Neuronal stem cell (in vitro differentiated cells): ENCODE results near the gene RECQL.
"Not testable (repeated sequence)": the region's sequence is repeated elsewhere in the genome, so short reads cannot be mapped to it uniquely, and the experiment has no call there.

Source experiments
- DNase-seq: peaks from one replicate; pipeline ENCODE4 v3.0.0-alpha.2; 2013; ENCODE audit warnings: low spot score
- H2AFZ ChIP-seq: one replicate; pipeline ENCODE4 v1.6.1; 2013; ENCODE audit warnings: mild to moderate bottlenecking, low read length, inconsistent platforms
- H2AK5ac ChIP-seq: 2 replicates; pipeline ENCODE4 v1.6.1; 2013; ENCODE audit warnings: low read depth, mild to moderate bottlenecking, inconsistent platforms, low read length, moderate library complexity, mixed read lengths
- H2BK120ac ChIP-seq: 2 replicates; pipeline ENCODE4 v1.6.1; 2013; ENCODE audit warnings: low read depth, mild to moderate bottlenecking, inconsistent platforms, low read length, moderate library complexity, mixed read lengths
- H2BK12ac ChIP-seq: one replicate; pipeline ENCODE4 v1.6.1; 2013; ENCODE audit warnings: low read length, inconsistent platforms
- H2BK15ac ChIP-seq: 2 replicates; pipeline ENCODE4 v1.6.1; 2013; ENCODE audit warnings: mild to moderate bottlenecking, low read length, inconsistent platforms, mixed read lengths
- H2BK5ac ChIP-seq: one replicate; pipeline ENCODE4 v1.6.1; 2013; ENCODE audit warnings: inconsistent platforms, mild to moderate bottlenecking, low read length, moderate library complexity
- H3K14ac ChIP-seq: one replicate; pipeline ENCODE4 v1.6.1; 2013; ENCODE audit warnings: low read length, inconsistent platforms
- H3K18ac ChIP-seq: 2 replicates; pipeline ENCODE4 v1.6.1; 2013; ENCODE audit warnings: low read length, inconsistent platforms
- H3K23ac ChIP-seq: 2 replicates; pipeline ENCODE4 v1.6.1; 2013; ENCODE audit warnings: low read depth, mild to moderate bottlenecking, mixed read lengths, low read length, inconsistent platforms; ENCODE audit not compliant: poor library complexity
- H3K27ac ChIP-seq: replicated peaks from 3 replicates; pipeline ENCODE4 v1.5.1; 2013; ENCODE audit warnings: low read length, inconsistent platforms
- H3K27me3 ChIP-seq, 3 experiments: 2 replicates each; pipeline ENCODE4 v1.6.1; 2013; ENCODE audit warnings: low read length in 3 of 3, mild to moderate bottlenecking in 2 of 3, inconsistent platforms in 1 of 3, low read depth in 1 of 3, mixed read lengths in 1 of 3, moderate library complexity in 1 of 3; ENCODE audit not compliant: control insufficient read depth in 3 of 3, insufficient read depth in 3 of 3
- H3K36me3 ChIP-seq, 2 donors: replicated peaks in 1 of 2; 2 replicates each; pipeline ENCODE4 v1.6.1; 2013; ENCODE audit warnings: low read length in 2 of 2; ENCODE audit not compliant: control insufficient read depth in 2 of 2, insufficient read depth in 2 of 2
- H3K4ac ChIP-seq: 2 replicates; pipeline ENCODE4 v1.6.1; 2013; ENCODE audit warnings: inconsistent platforms, mild to moderate bottlenecking, low read length, moderate library complexity
- H3K4me1 ChIP-seq, 2 donors: 1 replicate in 1 of 2; 2 replicates in 1 of 2; pipeline ENCODE4 v1.6.1; 2013; ENCODE audit warnings: low read length in 2 of 2, low read depth in 1 of 2; ENCODE audit not compliant: control insufficient read depth in 2 of 2, insufficient read depth in 1 of 2
- H3K4me2 ChIP-seq: one replicate; pipeline ENCODE4 v1.6.1; 2013; ENCODE audit warnings: mild to moderate bottlenecking, low read length, inconsistent platforms; ENCODE audit not compliant: insufficient read depth, poor library complexity, severe bottlenecking
- H3K4me3 ChIP-seq, 2 donors: 2 replicates each; pipeline ENCODE4 v1.5.1; 2013; ENCODE audit warnings: low read length in 2 of 2, mild to moderate bottlenecking in 2 of 2, inconsistent platforms in 1 of 2, moderate library complexity in 1 of 2
- H3K79me1 ChIP-seq: one replicate; pipeline ENCODE4 v1.6.1; 2013; ENCODE audit warnings: low read depth, mild to moderate bottlenecking, inconsistent platforms, low read length, moderate library complexity
- H3K9ac ChIP-seq: one replicate; pipeline ENCODE4 v1.6.1; 2013; ENCODE audit warnings: mild to moderate bottlenecking, low read depth, low read length, inconsistent platforms; ENCODE audit not compliant: poor library complexity
- H3K9me3 ChIP-seq, 2 donors: replicated peaks in 1 of 2; 2 replicates each; pipeline versions ENCODE3 to v1.6.1; 2013; ENCODE audit warnings: low read length in 2 of 2, mild to moderate bottlenecking in 2 of 2, inconsistent platforms in 1 of 2, low read depth in 1 of 2, mixed read lengths in 1 of 2, moderate library complexity in 1 of 2; ENCODE audit not compliant: control insufficient read depth in 2 of 2, insufficient read depth in 1 of 2
- H4K8ac ChIP-seq: one replicate; pipeline ENCODE4 v1.6.1; 2013; ENCODE audit warnings: low read depth, mild to moderate bottlenecking, inconsistent platforms, low read length, moderate library complexity
- H4K91ac ChIP-seq: one replicate; pipeline ENCODE4 v1.6.1; 2013; ENCODE audit warnings: low read length, low read depth, mild to moderate bottlenecking, inconsistent platforms; ENCODE audit not compliant: poor library complexity
- WGBS, 2 donors: extraction: QIAGEN DNeasy Blood & Tissue Kit; methylation state at CpG; one replicate each; pipeline ENCODE4 v1.1.7; 2013; ENCODE audit warnings: missing lambda C conversion rate in 2 of 2, mixed read lengths in 1 of 2; ENCODE audit not compliant: insufficient read length in 2 of 2, insufficient replicate concordance in 1 of 2; ENCODE audit errors: extremely low coverage in 2 of 2; 5-methylcytosine and 5-hydroxymethylcytosine counted together

RECQL gene

DNA sequence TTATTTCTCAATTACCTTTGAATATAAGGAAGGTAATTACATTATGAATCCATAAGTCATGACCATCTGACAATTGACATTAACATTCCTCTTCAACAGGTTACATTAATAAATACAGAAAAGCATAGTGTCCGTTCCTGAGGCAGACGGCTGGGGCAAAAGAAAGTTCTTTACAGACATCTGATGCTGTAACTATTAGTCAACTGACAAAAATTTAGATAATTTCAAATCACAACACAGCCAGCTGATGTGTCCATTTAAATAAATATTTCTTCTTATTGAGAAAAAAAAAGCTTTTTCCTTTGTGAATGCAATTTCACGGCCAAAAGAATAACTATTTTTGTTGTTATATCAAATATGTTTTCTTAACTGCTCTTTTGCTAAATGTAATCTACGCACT lies 73.2 kb downstream of the RECQL start:
- Histone ChIP-seq H2BK5ac (no peak overlapping the region), H2BK120ac (no peak overlapping the region), H3K27me3 (peaks cover 0 to 6% (median 0%) of the 10 kb centered on the region in 3 experiments), H2BK15ac (no peak overlapping the region), H4K91ac (no peak overlapping the region), H2BK12ac (no peak overlapping the region), H3K27ac (no peak overlapping the region), H3K18ac (no peak overlapping the region), H4K8ac (no peak overlapping the region), H3K79me1 (no peaks in the 10 kb centered on the region), H3K9ac (no peak overlapping the region), H3K23ac (no peak overlapping the region), H3K14ac (no peak overlapping the region), H3K4ac (no peak overlapping the region), H2AFZ (no peak overlapping the region), H3K4me3 (no peak overlapping the region), H3K9me3 (no peaks in the 10 kb centered on the region), H2AK5ac (no peak overlapping the region), H3K4me1 (peaks cover 0 to 3% of the 10 kb centered on the region in 2 donors), H3K4me2 (no peak overlapping the region), H3K36me3 (no peaks in the 10 kb centered on the region)
- WGBS, 2 donors, result no CpG with 5 or more reads among the region's 4 CpGs
- no peak for DNase-seq

GRCh38 chr12:21419009-21419699 lies 82.3 kb downstream of the RECQL start:
- H3K4ac ChIP-seq, H3K9ac ChIP-seq, H3K79me1 ChIP-seq, H2BK15ac ChIP-seq, H3K18ac ChIP-seq, H2AK5ac ChIP-seq, H2BK12ac ChIP-seq, H3K27me3 ChIP-seq, DNase-seq, H3K23ac ChIP-seq, H2BK120ac ChIP-seq, H3K14ac ChIP-seq, H3K4me2 ChIP-seq, H3K36me3 ChIP-seq, H3K27ac ChIP-seq, H2BK5ac ChIP-seq, H3K4me1 ChIP-seq, H3K4me3 ChIP-seq, H4K91ac ChIP-seq, H3K9me3 ChIP-seq, H4K8ac ChIP-seq: not testable (repeated sequence)
- no CpG with 5 or more reads among the region's 30 CpGs for WGBS, 2 donors
- peak overlapping the region; percentile 68 for H2AFZ ChIP-seq
